HG02885 (cell line): ENCODE results near the gene UMPS.

Experiments used
- ATAC-seq: cut with Tn5 transposase; IDR thresholded peaks from one replicate; pipeline ENCODE4 v1.9.1; 2021; ENCODE audit warnings: mild to moderate bottlenecking; ENCODE audit not compliant: unreplicated experiment, poor library complexity

UMPS gene

GRCh38 chr3:124730129-124730940 is at the start of gene UMPS:
TSS of gene UMPS (plus strand) at chr3:124730452. CDS start at chr3:124730472, 20 bp downstream.
- ATAC-seq, result peak; percentile 97

- ATAC-seq, result no peak
Observed at GRCh38 chr3:124680521-124680920, 49.7 kb upstream of the UMPS start.

GRCh38 chr3:124682263-124682662 is 48.0 kb upstream of the UMPS start:
- ATAC-seq, result no peak

- ATAC-seq, result no peak
Observed at GRCh38 chr3:124684459-124684858, 45.8 kb upstream of the UMPS start.

GRCh38 chr3:124685067-124685466 is 45.2 kb upstream of the UMPS start:
- no peak for ATAC-seq

- ATAC-seq, result no peak
Observed at GRCh38 chr3:124685481-124685880, 44.8 kb upstream of the UMPS start.

GRCh38 chr3:124686028-124686670 is 44.1 kb upstream of the UMPS start:
- ATAC-seq, result no peak

GRCh38 chr3:124688581-124689454 is 41.4 kb upstream of the UMPS start:
- no peak for ATAC-seq

- ATAC-seq, result no peak
Observed at GRCh38 chr3:124691599-124691998, 38.7 kb upstream of the UMPS start.

- no peak for ATAC-seq
Observed at GRCh38 chr3:124694486-124694885, 35.8 kb upstream of the UMPS start.

GRCh38 chr3:124695369-124695768 is 34.9 kb upstream of the UMPS start:
- ATAC-seq, result no peak

- no peak for ATAC-seq
Observed at GRCh38 chr3:124696006-124696405, 34.2 kb upstream of the UMPS start.

- ATAC-seq, result no peak
Observed at GRCh38 chr3:124697302-124697701, 33.0 kb upstream of the UMPS start.

GRCh38 chr3:124698030-124698770 is 32.1 kb upstream of the UMPS start:
- no peak for ATAC-seq

GRCh38 chr3:124699051-124699450 is 31.2 kb upstream of the UMPS start:
- no peak for ATAC-seq

- no peak for ATAC-seq
Observed at GRCh38 chr3:124699686-124700396, 30.4 kb upstream of the UMPS start.

GRCh38 chr3:124700880-124701684 is 29.2 kb upstream of the UMPS start:
- ATAC-seq, result no peak

- ATAC-seq, result no peak
Observed at GRCh38 chr3:124701687-124702086, 28.6 kb upstream of the UMPS start.

- no peak for ATAC-seq
Observed at GRCh38 chr3:124702950-124703349, 27.3 kb upstream of the UMPS start.
